ENCODE measurements around the gene KCNK17. TPM values are rescaled to one million over a fixed set of nuclear protein-coding genes. Genes with fewer than 3 reads are reported as not detected.
A peak's percentile ranks its signal among the peaks of the same experiment; 100 is the strongest.

The KCNK17 gene
- total RNA-seq, 8 experiments from 2014 or later, result 0.27 to 2.7 (median 0.94) TPM; not detected in 3

GRCh38 chr6:39254999-39255535 is 59.2 kb downstream of the KCNK17 start:
- Histone ChIP-seq H3K4me1 (replicated peaks in 1 of 2) (peaks cover 4 to 11% of the 10 kb centered on the region in 2 donors), H3K27ac (no peak overlapping the region), H3K4me3 (no peak overlapping the region)
- ATAC-seq (replicated peaks in 6 of 8), result no peak
- in situ Hi-C loops (cut with MboI; ENCODE audit: low pct_unique_long_range_greater_than_20kb in 2 of 9, low sequenced_read_pairs in 9 of 9, unreplicated experiment in 9 of 9), result no loop called here
- WGBS, 10 experiments, result 23 to 100% (median 80%) methylated on average over 1 to 4 of the region's 4 CpGs; no CpG with 5 or more reads in 3 of the 10 experiments

- WGBS, 10 experiments, result 7 to 71% (median 47%) methylated on average over 2 to 8 of the region's 8 CpGs; no CpG with 5 or more reads in 1 of the 10 experiments
- in situ Hi-C loops (cut with MboI; ENCODE audit: low pct_unique_long_range_greater_than_20kb in 2 of 9, low sequenced_read_pairs in 9 of 9, unreplicated experiment in 9 of 9), result no loop called here
- Histone ChIP-seq H3K4me1 (replicated peaks in 1 of 2) (peaks cover 4 to 9% of the 10 kb centered on the region in 2 donors), H3K27ac (no peak overlapping the region), H3K4me3 (no peak overlapping the region)
- ATAC-seq (replicated peaks in 6 of 8), result peak in 6 of 8 experiments; percentile 22 to 73 (median 36)
These were observed 62.8 kb downstream of the KCNK17 start for GRCh38 chr6:39251406-39251805.

GRCh38 chr6:39250507-39250906 is 63.7 kb downstream of the KCNK17 start:
- no peak for ATAC-seq (replicated peaks in 6 of 8)
- no peak overlapping the region for H3K4me3 ChIP-seq
- H3K27ac ChIP-seq, result no peak overlapping the region
- in situ Hi-C loops (cut with MboI; ENCODE audit: low pct_unique_long_range_greater_than_20kb in 2 of 9, low sequenced_read_pairs in 9 of 9, unreplicated experiment in 9 of 9), result no loop called here
- H3K4me1 ChIP-seq (replicated peaks in 1 of 2), result peaks cover 0 to 6% of the 10 kb centered on the region in 2 donors

- WGBS, 10 experiments, result 0 to 100% (median 51%) methylated on average over 1 of the region's 1 CpG; no CpG with 5 or more reads in 4 of the 10 experiments
- H3K27ac ChIP-seq, result no peak overlapping the region
- H3K4me1 ChIP-seq (replicated peaks in 1 of 2), result peaks cover 0 to 6% of the 10 kb centered on the region in 2 donors
- peak in 3 of 8 experiments; percentile 95 to 98 (median 96) for ATAC-seq (replicated peaks in 6 of 8)
- in situ Hi-C loops (cut with MboI; ENCODE audit: low pct_unique_long_range_greater_than_20kb in 2 of 9, low sequenced_read_pairs in 9 of 9, unreplicated experiment in 9 of 9), result no loop called here
- H3K4me3 ChIP-seq, result no peak overlapping the region
These were observed 64.9 kb downstream of the KCNK17 start for GRCh38 chr6:39249278-39249677.

Other genes with a start within 250 kb of the KCNK17 start
- gene SAYSD1, start 199.2 kb downstream of the KCNK17 start, total RNA-seq, result 10 to 100 TPM in 6 of 8 experiments, 1 to 10 TPM in 2; 8.8 to 14.3 (median 11.9) TPM
- gene KCNK5, start 84.9 kb downstream of the KCNK17 start, total RNA-seq, result 10 to 100 TPM in 1 of 8 experiments, 1 to 10 TPM in 5, under 1 TPM in 2; 0.14 to 36.6 (median 2.5) TPM
- gene KCNK16, start 8.3 kb upstream of the KCNK17 start, total RNA-seq, result under 1 TPM in 1 of 8 experiments, not detected in 7; 0.45 TPM